OCI-LY3 (cell line): Measurements from ENCODE around the gene BRD2.

Experiments
- CTCF ChIP-seq: fragments of 200-600, 300-600 bp; sonication (generic); IDR thresholded peaks from 2 replicates; pipeline ENCODE4 v1.5.1; 2014; ENCODE audit warnings: antibody characterized with exemption, low read length, low read depth
- EZH2phosphoT487 ChIP-seq: fragments of 200-600 bp; shearing (Covaris generic); IDR thresholded peaks from 2 replicates; pipeline ENCODE4 v1.6.1; 2018; ENCODE audit warnings: antibody characterized with exemption, mixed run types, low read depth

GRCh38 chr6:32970413-32971241, 2.2 kb downstream of the BRD2 start:
- TF ChIP-seq CTCF = no peak
- no peak for TF ChIP-seq EZH2phosphoT487
